Right kidney (tissue), 9 donors: Measurements from ENCODE around the gene GK.
A peak's percentile ranks its signal among the peaks of the same experiment; 100 is the strongest.
"Not testable (repeated sequence)": the region's sequence is repeated elsewhere in the genome, so short reads cannot be mapped to it uniquely, and the experiment has no call there.

Source experiments
- DNase-seq: peaks from one replicate; pipeline ENCODE4 v3.0.0-alpha.2; 2016
- long read RNA-seq, 8 donors: transcript quantifications; one replicate each; lab custom pipeline, GENCODE V29; 2026

The GK gene
- long read RNA-seq, donor 1, transcript GK-204 (19 exons, 2,063 nt) = major isoform, 14 of 22 reads
- long read RNA-seq, donor 1, partial matches to known transcripts = 7 of 22 reads
- long read RNA-seq, donor 1, other reads (novel, unspliced or antisense) = 0 of 22 reads
- long read RNA-seq, donor 2, transcript GK-204 (19 exons, 2,063 nt) = major isoform, 14 of 68 reads
- long read RNA-seq, donor 2, partial matches to known transcripts = 52 of 68 reads
- long read RNA-seq, donor 2, other reads (novel, unspliced or antisense) = 0 of 68 reads
- long read RNA-seq, donor 3, full-length matches to known transcripts = 9 of 14 reads
- long read RNA-seq, donor 3, partial matches to known transcripts = 5 of 14 reads
- long read RNA-seq, donor 3, other reads (novel, unspliced or antisense) = 0 of 14 reads
- long read RNA-seq, donor 4, transcript GK-204 (19 exons, 2,063 nt) = major isoform, 8 of 77 reads
- long read RNA-seq, donor 4, partial matches to known transcripts = 66 of 77 reads
- long read RNA-seq, donor 4, other reads (novel, unspliced or antisense) = 0 of 77 reads
- long read RNA-seq, donor 5, full-length matches to known transcripts = 19 of 98 reads
- long read RNA-seq, donor 5, partial matches to known transcripts = 79 of 98 reads
- long read RNA-seq, donor 5, other reads (novel, unspliced or antisense) = 0 of 98 reads
- long read RNA-seq, donor 6, transcript GK-204 (19 exons, 2,063 nt) = major isoform, 16 of 29 reads
- long read RNA-seq, donor 6, partial matches to known transcripts = 12 of 29 reads
- long read RNA-seq, donor 6, other reads (novel, unspliced or antisense) = 0 of 29 reads
- long read RNA-seq, donor 7, transcript GK-204 (19 exons, 2,063 nt) = major isoform, 16 of 62 reads
- long read RNA-seq, donor 7, partial matches to known transcripts = 43 of 62 reads
- long read RNA-seq, donor 7, other reads (novel, unspliced or antisense) = 0 of 62 reads
- long read RNA-seq, donor 8, transcript GK-204 (19 exons, 2,063 nt) = major isoform, 17 of 42 reads
- long read RNA-seq, donor 8, partial matches to known transcripts = 21 of 42 reads
- long read RNA-seq, donor 8, other reads (novel, unspliced or antisense) = 0 of 42 reads

GRCh38 chrX:30653415-30654131 lies at the start of gene GK:
GK (plus strand) TSS chrX:30653423; CDS start chrX:30653538, 115 bp downstream.
- DNase-seq = peak; percentile 62

GRCh38 chrX:30607155-30607554 lies 46.1 kb upstream of the GK start:
- DNase-seq = no peak

- DNase-seq = no peak
Measured at GRCh38 chrX:30610026-30610425, 43.2 kb upstream of the GK start.

GRCh38 chrX:30612250-30612655 lies 41.0 kb upstream of the GK start:
- no peak for DNase-seq

- DNase-seq = no peak
Measured at GRCh38 chrX:30613721-30614120, 39.5 kb upstream of the GK start.

GRCh38 chrX:30615229-30615628 lies 38.0 kb upstream of the GK start:
- no peak for DNase-seq

- no peak for DNase-seq
Measured at GRCh38 chrX:30618160-30618765, 35.0 kb upstream of the GK start.

- DNase-seq = no peak
Measured at GRCh38 chrX:30620125-30620524, 33.1 kb upstream of the GK start.

- DNase-seq = no peak
Measured at GRCh38 chrX:30620980-30621618, 32.1 kb upstream of the GK start.

- no peak for DNase-seq
Measured at GRCh38 chrX:30622361-30622760, 30.9 kb upstream of the GK start.

- DNase-seq = no peak
Measured at GRCh38 chrX:30626402-30626801, 26.8 kb upstream of the GK start.

GRCh38 chrX:30627818-30628652 lies 25.2 kb upstream of the GK start:
- DNase-seq = no peak

- DNase-seq = not testable (repeated sequence)
Measured at GRCh38 chrX:30634070-30634469, 19.2 kb upstream of the GK start.

- DNase-seq = no peak
Measured at GRCh38 chrX:30635630-30636029, 17.6 kb upstream of the GK start.

GRCh38 chrX:30637874-30638815 lies 15.1 kb upstream of the GK start:
- DNase-seq = no peak

GRCh38 chrX:30639702-30640101 lies 13.5 kb upstream of the GK start:
- not testable (repeated sequence) for DNase-seq

GRCh38 chrX:30642642-30643041 lies 10.6 kb upstream of the GK start:
- DNase-seq = no peak

- DNase-seq = no peak
Measured at GRCh38 chrX:30643313-30643821, 9.9 kb upstream of the GK start.

GRCh38 chrX:30649859-30650258 lies 3.4 kb upstream of the GK start:
- DNase-seq = no peak
